Measurements from ENCODE around the gene CYP27C1. TPM values are rescaled to one million over a fixed set of nuclear protein-coding genes. Genes with fewer than 3 reads are reported as not detected.
A peak's percentile ranks its signal among the peaks of the same experiment; 100 is the strongest.

Gene CYP27C1
- total RNA-seq, 1 experiment from 2014 or later: not detected

DNA sequence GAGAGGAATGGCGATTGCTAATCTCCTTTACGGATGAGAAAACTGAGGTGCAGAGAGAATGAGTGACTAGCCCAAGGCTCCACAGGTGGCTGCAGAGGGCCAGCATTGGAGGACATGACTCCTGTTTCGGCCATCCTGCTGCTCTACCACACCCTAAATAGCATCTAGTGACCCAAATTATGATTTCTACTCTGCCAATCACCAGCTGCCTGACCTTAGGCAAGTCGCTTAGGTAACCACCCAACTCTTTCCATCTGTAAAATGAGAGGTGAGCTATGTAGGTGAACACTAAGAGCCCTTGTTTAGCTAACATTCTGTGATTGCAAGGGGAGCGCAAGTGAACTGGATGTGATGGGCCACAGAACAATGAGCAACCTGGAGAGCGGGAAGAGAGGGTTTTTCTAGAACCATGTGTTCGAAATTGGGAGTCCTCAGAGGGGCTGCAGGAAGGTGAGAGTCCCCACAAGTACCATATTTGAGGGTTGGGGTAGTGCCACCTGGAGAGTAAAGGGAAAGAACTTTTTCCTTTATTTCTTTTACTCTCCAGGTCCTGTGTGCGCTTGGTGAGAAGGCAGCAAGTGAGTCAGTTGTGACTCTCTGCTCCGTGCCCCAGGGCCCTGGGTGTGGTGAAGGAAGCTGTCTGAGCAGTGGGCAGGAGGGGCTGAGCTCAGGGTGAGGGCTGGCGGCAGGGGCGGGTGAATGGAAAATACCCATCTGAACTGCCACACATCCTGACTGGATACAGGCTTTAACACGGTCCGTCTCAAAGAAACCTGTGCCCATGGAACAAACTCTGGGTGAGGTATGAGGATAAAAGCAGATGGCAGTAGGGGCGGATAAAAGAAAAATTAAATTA, 2.4 kb downstream of the CYP27C1 start:
- Histone ChIP-seq H3K4me2 (ENCODE audit: low read length) (peak overlapping the region; percentile 24), H3K9ac (ENCODE audit: low read length) (no peak overlapping the region), H3K4me3 (replicated peaks in 1 of 2; ENCODE audit: low read depth in 1 of 2, low read length in 2 of 2) (no peak overlapping the region), H3K36me3 (ENCODE audit: control insufficient read depth in 1 of 2, insufficient read depth in 2 of 2, low read length in 2 of 2) (no peaks in the 10 kb centered on the region), H3K79me2 (ENCODE audit: insufficient read depth, low read length) (no peaks in the 10 kb centered on the region), H3K27me3 (ENCODE audit: insufficient read depth, low read length) (no peaks in the 10 kb centered on the region), H3K9me3 (ENCODE audit: control insufficient read depth in 1 of 2, insufficient read depth in 1 of 2, low read depth in 1 of 2, low read length in 2 of 2) (no peaks in the 10 kb centered on the region), H3K4me1 (ENCODE audit: control insufficient read depth in 1 of 2, insufficient read depth in 2 of 2, low read length in 2 of 2) (peaks cover 0 to 11% of the 10 kb centered on the region in 2 experiments; a peak in 1 of 4 replicates), H3K9me2 (ENCODE audit: insufficient read depth) (no peaks in the 10 kb centered on the region), H2AFZ (ENCODE audit: low read depth, low read length, poor library complexity, severe bottlenecking) (no peak overlapping the region), H4K20me1 (ENCODE audit: insufficient read depth) (no peaks in the 10 kb centered on the region), H3K27ac (ENCODE audit: low read depth, low read length) (no peak overlapping the region)
- peak; percentile 75 for TF ChIP-seq SP1 (IDR thresholded peaks at IDR 0.05; ENCODE audit: low read depth)
- peak; percentile 55; the same call in 1 of the 2 replicates for TF ChIP-seq FOSL1 (IDR thresholded peaks at IDR 0.05; ENCODE audit: low read depth)
- no peak for TF ChIP-seq SRF (IDR thresholded peaks at IDR 0.05; ENCODE audit: low read depth)
- DNase-seq (ENCODE audit: low read depth, low spot score): peak; percentile 23
- ATAC-seq: peak; percentile 83
- ChIA-PET CTCF (interaction anchor here (2.3 kb wide), 1 partner anchor 21 kb away, joined by 10 read pairs; no protein-coding TSS in a partner anchor), POLR2A (no interaction called here), RAD21 (ENCODE audit: low non-redundant PET in 1 of 2, low total read pairs in 2 of 2, uncharacterized antibody in 2 of 2, unreplicated experiment in 2 of 2) (no interaction called here)
- BruUV-seq (replicated peaks): no TSS peak
- intact Hi-C loops (cut with micrococcal nuclease): no loop called here

GRCh38 chr2:127216593-127216992, 3.5 kb downstream of the CYP27C1 start:
- Histone ChIP-seq H4K20me1 (ENCODE audit: insufficient read depth) (no peaks in the 10 kb centered on the region), H3K4me1 (ENCODE audit: control insufficient read depth in 1 of 2, insufficient read depth in 2 of 2, low read length in 2 of 2) (peaks cover 0 to 11% of the 10 kb centered on the region in 2 experiments; a peak in 1 of 4 replicates), H3K9ac (ENCODE audit: low read length) (no peak overlapping the region), H3K27ac (ENCODE audit: low read depth, low read length) (no peak overlapping the region), H3K4me2 (ENCODE audit: low read length) (no peak overlapping the region), H3K9me2 (ENCODE audit: insufficient read depth) (no peaks in the 10 kb centered on the region), H3K27me3 (ENCODE audit: insufficient read depth, low read length) (no peaks in the 10 kb centered on the region), H3K4me3 (replicated peaks in 1 of 2; ENCODE audit: low read depth in 1 of 2, low read length in 2 of 2) (no peak overlapping the region), H3K9me3 (ENCODE audit: control insufficient read depth in 1 of 2, insufficient read depth in 1 of 2, low read depth in 1 of 2, low read length in 2 of 2) (no peaks in the 10 kb centered on the region), H2AFZ (ENCODE audit: low read depth, low read length, poor library complexity, severe bottlenecking) (no peak overlapping the region), H3K36me3 (ENCODE audit: control insufficient read depth in 1 of 2, insufficient read depth in 2 of 2, low read length in 2 of 2) (no peaks in the 10 kb centered on the region), H3K79me2 (ENCODE audit: insufficient read depth, low read length) (no peaks in the 10 kb centered on the region)
- intact Hi-C loops (cut with micrococcal nuclease): no loop called here
- ATAC-seq: no peak
- POLR2A ChIA-PET: no interaction called here
- RAD21 ChIA-PET (ENCODE audit: low non-redundant PET in 1 of 2, low total read pairs in 2 of 2, uncharacterized antibody in 2 of 2, unreplicated experiment in 2 of 2): no interaction called here
- no peak for TF ChIP-seq CEBPB (IDR thresholded peaks at IDR 0.05; ENCODE audit: low read depth)
- TF ChIP-seq, protein P1, sequence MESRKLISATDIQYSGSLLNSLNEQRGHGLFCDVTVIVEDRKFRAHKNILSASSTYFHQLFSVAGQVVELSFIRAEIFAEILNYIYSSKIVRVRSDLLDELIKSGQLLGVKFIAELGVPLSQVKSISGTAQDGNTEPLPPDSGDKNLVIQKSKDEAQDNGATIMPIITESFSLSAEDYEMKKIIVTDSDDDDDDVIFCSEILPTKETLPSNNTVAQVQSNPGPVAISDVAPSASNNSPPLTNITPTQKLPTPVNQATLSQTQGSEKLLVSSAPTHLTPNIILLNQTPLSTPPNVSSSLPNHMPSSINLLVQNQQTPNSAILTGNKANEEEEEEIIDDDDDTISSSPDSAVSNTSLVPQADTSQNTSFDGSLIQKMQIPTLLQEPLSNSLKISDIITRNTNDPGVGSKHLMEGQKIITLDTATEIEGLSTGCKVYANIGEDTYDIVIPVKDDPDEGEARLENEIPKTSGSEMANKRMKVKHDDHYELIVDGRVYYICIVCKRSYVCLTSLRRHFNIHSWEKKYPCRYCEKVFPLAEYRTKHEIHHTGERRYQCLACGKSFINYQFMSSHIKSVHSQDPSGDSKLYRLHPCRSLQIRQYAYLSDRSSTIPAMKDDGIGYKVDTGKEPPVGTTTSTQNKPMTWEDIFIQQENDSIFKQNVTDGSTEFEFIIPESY (IDR thresholded peaks at IDR 0.05; ENCODE audit: extremely low read depth, insufficient replicate concordance, low read length): no peak
- no peak for TF ChIP-seq SIN3A (IDR thresholded peaks at IDR 0.05; ENCODE audit: low read depth)
- no peak for TF ChIP-seq EZH2 (IDR thresholded peaks at IDR 0.05)
- TF ChIP-seq REST (IDR thresholded peaks at IDR 0.05; ENCODE audit: low read depth): no peak
- TF ChIP-seq RAD21 (IDR thresholded peaks at IDR 0.05; ENCODE audit: low read depth): no peak
- DNase-seq (ENCODE audit: low read depth, low spot score): no peak
- CTCF ChIA-PET: interaction anchor here (2.3 kb wide), 1 partner anchor 19 kb away, joined by 10 read pairs; no protein-coding TSS in a partner anchor
- BruUV-seq (replicated peaks): no TSS peak
